Activated T-helper 1 cell treated with anti-CD3 and anti-CD28 coated beads, Interleukin-12 subunit alpha, Interleukin-12 subunit beta, Interleukin-2, Interleukin-4 antibody, amounts not matched to agents 30 ng/mL and 10 ng/mL and 1 ng/mL, durations not matched to agents 14 hours and 24 hours and 36 hours (primary cell): Measurements from ENCODE around the gene PPP4R1. TPM values are rescaled to one million over a fixed set of nuclear protein-coding genes. Genes with fewer than 3 reads are reported as not detected.
"Not testable (repeated sequence)": the region's sequence is repeated elsewhere in the genome, so short reads cannot be mapped to it uniquely, and the experiment has no call there.

Experiments used
- DNase-seq: peaks from one replicate; pipeline ENCODE4 v3.0.0; 2021; ENCODE audit warnings: low spot score
- H3K27ac Mint-ChIP-seq: one replicate; pipeline ENCODE4 v1.8.0; 2021; ENCODE audit warnings: mild to moderate bottlenecking, mixed read lengths
- H3K27me3 Mint-ChIP-seq: one replicate; pipeline ENCODE4 v1.8.0; 2022; ENCODE audit warnings: mild to moderate bottlenecking, moderate library complexity, mixed read lengths; ENCODE audit not compliant: insufficient read depth
- H3K36me3 Mint-ChIP-seq: one replicate; pipeline ENCODE4 v1.8.0; 2021; ENCODE audit warnings: low read depth, mixed read lengths
- H3K4me1 Mint-ChIP-seq: one replicate; pipeline ENCODE4 v1.8.0; 2021; ENCODE audit warnings: low read depth, mixed read lengths
- H3K4me3 Mint-ChIP-seq: one replicate; pipeline ENCODE4 v1.8.0; 2021; ENCODE audit warnings: mild to moderate bottlenecking, moderate library complexity, mixed read lengths
- H3K9me3 Mint-ChIP-seq: one replicate; pipeline ENCODE4 v1.8.0; 2021; ENCODE audit warnings: mixed read lengths
- intact Hi-C: fragments of 100-400 bp; cut with micrococcal nuclease; formaldehyde crosslinking; loops from one replicate; pipeline ENCODE4 v1.15.1; 2024
- total RNA-seq: library from RNA; stranded (reverse); gene quantifications from 2 replicates; pipeline ENCODE4 v1.2.3, GENCODE V29; 2022

PPP4R1 gene
- total RNA-seq, 1 donor from 2014 or later, result 49.5 TPM

GRCh38 chr18:9643549-9643948 is 29.2 kb upstream of the PPP4R1 start:
- Mint-ChIP-seq H3K9me3 (no peaks in the 10 kb centered on the region), H3K4me3 (no peak overlapping the region), H3K27me3 (peaks cover 12% of the 10 kb centered on the region), H3K27ac (no peak overlapping the region), H3K36me3 (no peaks in the 10 kb centered on the region), H3K4me1 (no peaks in the 10 kb centered on the region)
- DNase-seq, result no peak
- intact Hi-C loops, result no loop called here

DNA sequence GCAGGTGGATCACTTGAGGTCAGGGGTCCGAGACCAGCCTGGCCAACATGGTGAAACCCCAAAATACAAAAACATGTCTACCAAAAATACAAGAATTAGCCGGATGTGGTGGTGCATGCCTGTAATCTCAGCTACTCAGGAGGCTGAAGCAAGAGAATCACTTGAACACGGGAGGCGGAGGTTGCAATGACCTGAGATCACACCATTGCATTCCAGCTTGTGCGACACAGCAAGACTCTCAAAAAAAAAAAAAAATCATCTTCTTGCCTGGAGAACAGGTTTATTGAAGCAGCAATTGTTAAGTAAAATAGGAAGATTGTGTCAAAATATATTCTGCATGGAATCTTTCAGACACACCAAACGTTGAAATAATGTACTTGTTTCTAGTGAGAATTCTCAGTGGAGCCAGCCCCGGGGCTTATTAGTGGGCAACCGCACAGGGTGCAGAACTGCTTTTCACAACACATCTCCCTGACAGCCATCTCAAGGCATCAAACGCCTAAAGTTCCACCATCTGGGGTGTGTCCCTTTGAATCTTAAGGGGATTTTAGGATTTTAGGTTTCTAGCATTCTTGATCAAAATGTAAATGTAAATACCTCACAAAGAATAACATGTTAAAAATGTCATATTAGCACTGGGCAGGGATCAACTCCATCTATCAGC is 28.6 kb upstream of the PPP4R1 start:
- no peak overlapping the region for H3K27ac Mint-ChIP-seq
- no peaks in the 10 kb centered on the region for H3K36me3 Mint-ChIP-seq
- no peaks in the 10 kb centered on the region for H3K4me1 Mint-ChIP-seq
- peaks cover 12% of the 10 kb centered on the region for H3K27me3 Mint-ChIP-seq
- H3K9me3 Mint-ChIP-seq, result no peaks in the 10 kb centered on the region
- intact Hi-C loops, result no loop called here
- no peak for DNase-seq
- H3K4me3 Mint-ChIP-seq, result no peak overlapping the region

DNA sequence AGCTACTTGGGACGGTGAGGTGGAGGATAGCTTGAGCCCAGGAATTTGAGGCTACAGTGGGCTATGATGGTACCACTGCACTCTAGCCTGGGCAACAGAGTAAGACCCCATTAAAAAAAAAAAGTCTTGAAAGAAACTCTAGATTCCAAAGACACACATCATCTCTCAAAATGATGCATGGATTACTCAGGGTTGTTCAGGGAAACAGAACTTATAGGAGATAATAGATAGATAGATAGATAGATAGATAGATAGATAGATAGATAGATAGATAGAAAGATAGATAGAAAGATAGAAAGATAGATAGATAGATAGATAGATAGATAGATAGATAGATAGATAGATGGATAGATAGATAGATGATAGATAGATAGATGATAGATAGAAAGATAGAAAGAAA is 26.7 kb upstream of the PPP4R1 start:
- H3K27ac Mint-ChIP-seq, H3K4me1 Mint-ChIP-seq, H3K27me3 Mint-ChIP-seq, H3K36me3 Mint-ChIP-seq, DNase-seq, intact Hi-C loops, H3K4me3 Mint-ChIP-seq, H3K9me3 Mint-ChIP-seq: not testable (repeated sequence)

GRCh38 chr18:9638886-9639285 is 24.5 kb upstream of the PPP4R1 start:
- H3K27ac Mint-ChIP-seq, result no peak overlapping the region
- H3K4me3 Mint-ChIP-seq, result no peak overlapping the region
- H3K4me1 Mint-ChIP-seq, result no peaks in the 10 kb centered on the region
- peaks cover 9% of the 10 kb centered on the region for H3K9me3 Mint-ChIP-seq
- DNase-seq, result no peak
- no peaks in the 10 kb centered on the region for H3K36me3 Mint-ChIP-seq
- intact Hi-C loops, result no loop called here
- peaks cover 9% of the 10 kb centered on the region for H3K27me3 Mint-ChIP-seq

- Mint-ChIP-seq H3K27ac (no peak overlapping the region), H3K27me3 (peaks cover 6% of the 10 kb centered on the region), H3K4me1 (no peaks in the 10 kb centered on the region), H3K9me3 (peaks cover 9% of the 10 kb centered on the region), H3K4me3 (no peak overlapping the region), H3K36me3 (no peaks in the 10 kb centered on the region)
- intact Hi-C loops, result no loop called here
- no peak for DNase-seq
Measured at GRCh38 chr18:9637036-9637767, 22.8 kb upstream of the PPP4R1 start.

- H3K36me3 Mint-ChIP-seq, result no peaks in the 10 kb centered on the region
- H3K9me3 Mint-ChIP-seq, result peaks cover 9% of the 10 kb centered on the region
- H3K27ac Mint-ChIP-seq, result no peak overlapping the region
- no peak overlapping the region for H3K4me3 Mint-ChIP-seq
- DNase-seq, result no peak
- H3K4me1 Mint-ChIP-seq, result no peaks in the 10 kb centered on the region
- peaks cover 4% of the 10 kb centered on the region for H3K27me3 Mint-ChIP-seq
- intact Hi-C loops, result no loop called here
Measured at GRCh38 chr18:9634856-9635255, 20.5 kb upstream of the PPP4R1 start.

DNA sequence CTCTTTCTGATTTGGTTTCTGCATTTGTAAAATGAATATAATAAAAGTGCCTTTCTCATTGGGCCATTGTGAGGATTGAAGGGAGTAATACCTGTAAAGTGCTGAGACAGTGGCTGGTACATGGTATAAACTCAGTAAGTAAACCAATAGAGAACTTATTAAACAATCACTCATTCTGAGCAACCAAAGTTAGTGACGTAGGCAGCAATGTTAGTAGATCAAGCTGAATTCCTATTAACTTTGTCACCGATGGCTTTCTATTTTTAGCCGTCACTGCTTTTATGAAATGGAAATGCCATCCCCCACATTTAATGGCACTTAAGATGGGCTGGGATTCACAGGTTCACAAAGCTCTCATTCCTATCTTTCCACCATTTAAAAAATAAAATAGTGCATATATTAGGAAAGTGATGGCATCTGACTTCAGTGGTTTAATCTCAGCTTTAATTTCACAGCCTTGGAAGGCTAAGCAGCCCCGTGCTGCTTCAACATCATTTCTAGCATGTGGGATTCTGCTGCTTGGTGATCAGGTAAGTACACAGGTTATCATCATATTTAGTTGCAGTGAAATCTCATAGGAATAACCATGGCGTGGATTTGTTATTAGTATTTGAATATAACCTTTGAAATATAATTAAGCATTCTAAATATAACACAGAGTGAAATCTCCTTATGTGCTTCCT is 17.6 kb upstream of the PPP4R1 start:
- DNase-seq, result no peak
- H3K9me3 Mint-ChIP-seq, result peaks cover 9% of the 10 kb centered on the region
- intact Hi-C loops, result no loop called here
- H3K27ac Mint-ChIP-seq, result no peak overlapping the region
- H3K36me3 Mint-ChIP-seq, result no peaks in the 10 kb centered on the region
- no peaks in the 10 kb centered on the region for H3K4me1 Mint-ChIP-seq
- H3K4me3 Mint-ChIP-seq, result no peak overlapping the region
- peaks cover 13% of the 10 kb centered on the region for H3K27me3 Mint-ChIP-seq

GRCh38 chr18:9630444-9630843 is 16.1 kb upstream of the PPP4R1 start:
- intact Hi-C loops, result no loop called here
- Mint-ChIP-seq H3K4me3 (no peak overlapping the region), H3K27me3 (peaks cover 20% of the 10 kb centered on the region), H3K4me1 (no peaks in the 10 kb centered on the region), H3K36me3 (no peaks in the 10 kb centered on the region), H3K27ac (no peak overlapping the region), H3K9me3 (peaks cover 7% of the 10 kb centered on the region)
- no peak for DNase-seq

GRCh38 chr18:9629709-9630108 is 15.3 kb upstream of the PPP4R1 start:
- no peak overlapping the region for H3K4me3 Mint-ChIP-seq
- no peaks in the 10 kb centered on the region for H3K36me3 Mint-ChIP-seq
- no peaks in the 10 kb centered on the region for H3K9me3 Mint-ChIP-seq
- intact Hi-C loops, result no loop called here
- no peaks in the 10 kb centered on the region for H3K4me1 Mint-ChIP-seq
- no peak overlapping the region for H3K27ac Mint-ChIP-seq
- H3K27me3 Mint-ChIP-seq, result peaks cover 20% of the 10 kb centered on the region
- DNase-seq, result no peak

DNA sequence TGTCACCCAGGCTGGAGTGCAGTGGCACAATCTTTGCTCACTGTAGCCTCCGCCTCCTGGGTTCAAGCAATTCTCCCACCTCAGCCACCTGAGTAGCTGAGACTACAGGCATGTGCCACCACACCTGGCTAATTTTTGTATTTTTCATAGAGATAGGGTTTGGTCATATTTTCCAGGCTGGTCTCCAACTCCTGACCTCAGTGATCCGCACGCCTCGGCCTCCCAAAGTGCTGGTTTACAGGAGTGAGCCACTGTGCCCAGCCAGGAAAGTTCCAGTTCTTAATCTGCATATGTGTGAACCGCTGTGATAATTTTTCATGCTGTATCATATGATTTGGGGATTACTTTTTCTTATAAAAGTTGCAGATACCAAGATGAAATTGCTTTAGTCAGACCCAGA is 14.6 kb upstream of the PPP4R1 start:
- H3K4me1 Mint-ChIP-seq, result no peaks in the 10 kb centered on the region

GRCh38 chr18:9627642-9628041 is 13.3 kb upstream of the PPP4R1 start:
- intact Hi-C loops, result no loop called here
- Mint-ChIP-seq H3K27ac (no peak overlapping the region), H3K36me3 (no peaks in the 10 kb centered on the region), H3K9me3 (no peaks in the 10 kb centered on the region), H3K4me3 (no peak overlapping the region), H3K4me1 (no peaks in the 10 kb centered on the region), H3K27me3 (peaks cover 17% of the 10 kb centered on the region)
- DNase-seq, result no peak

More for the DNA sequence above, 14.6 kb upstream of the PPP4R1 start:
- H3K36me3 Mint-ChIP-seq, result no peaks in the 10 kb centered on the region
- no peaks in the 10 kb centered on the region for H3K9me3 Mint-ChIP-seq
- H3K27ac Mint-ChIP-seq, result no peak overlapping the region
- peaks cover 20% of the 10 kb centered on the region for H3K27me3 Mint-ChIP-seq
- intact Hi-C loops, result no loop called here
- no peak for DNase-seq
- no peak overlapping the region for H3K4me3 Mint-ChIP-seq

GRCh38 chr18:9619990-9620389 is 5.6 kb upstream of the PPP4R1 start:
- no peak for DNase-seq
- peaks cover 9% of the 10 kb centered on the region for H3K27me3 Mint-ChIP-seq
- H3K36me3 Mint-ChIP-seq, result no peaks in the 10 kb centered on the region
- H3K27ac Mint-ChIP-seq, result no peak overlapping the region
- no peak overlapping the region for H3K4me3 Mint-ChIP-seq
- no peaks in the 10 kb centered on the region for H3K9me3 Mint-ChIP-seq
- peaks cover 19% of the 10 kb centered on the region for H3K4me1 Mint-ChIP-seq
- intact Hi-C loops, result loop anchor here (5.0 to 10.0 kb wide), 3 partner anchors 907 to 1015 kb away; partner anchors contain the start of genes MTCL1, NAPG and RAB12

DNA sequence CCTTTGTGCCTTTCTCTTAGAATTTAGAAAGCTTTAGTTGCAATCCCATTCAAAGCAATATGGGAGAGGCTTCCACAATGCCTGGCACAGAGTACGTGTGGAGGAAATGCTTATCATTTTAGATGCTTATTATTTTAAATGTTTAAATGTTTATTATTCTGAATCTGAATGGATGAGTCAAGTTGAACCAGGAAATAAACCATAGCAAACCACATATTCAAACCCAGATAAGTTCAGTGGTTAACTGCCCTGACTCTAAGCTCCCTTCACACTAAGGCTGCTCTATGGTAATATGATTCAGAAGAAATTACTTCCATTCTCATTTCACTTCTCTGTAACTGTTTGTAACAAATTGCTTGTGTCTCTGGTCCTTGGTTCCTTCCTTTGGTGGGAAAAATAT is 5.2 kb upstream of the PPP4R1 start:
- H3K4me3 Mint-ChIP-seq, result no peak overlapping the region
- intact Hi-C loops, result loop anchor here (5.0 to 10.0 kb wide), 3 partner anchors 908 to 1015 kb away; partner anchors contain the start of genes MTCL1, NAPG and RAB12

More for the DNA sequence above, 5.2 kb upstream of the PPP4R1 start:
- H3K9me3 Mint-ChIP-seq, result no peaks in the 10 kb centered on the region
- H3K36me3 Mint-ChIP-seq, result no peaks in the 10 kb centered on the region
- peaks cover 19% of the 10 kb centered on the region for H3K4me1 Mint-ChIP-seq
- H3K27me3 Mint-ChIP-seq, result peaks cover 9% of the 10 kb centered on the region
- H3K27ac Mint-ChIP-seq, result no peak overlapping the region
- no peak for DNase-seq
